PC-9 (cell line): ENCODE results near the gene ZNF516.

Experiments used
- CTCF ChIP-seq: fragments of 200-600 bp; sonication (generic); conservative IDR thresholded peaks from 2 replicates; pipeline ENCODE4 v1.6.1; 2017; ENCODE audit warnings: mixed run types, antibody characterized with exemption, mild to moderate bottlenecking, moderate library complexity
- EZH2 ChIP-seq: fragments of 200-600 bp; sonication (generic); IDR thresholded peaks from 2 replicates; pipeline ENCODE4 v1.8.0; 2017; ENCODE audit warnings: antibody characterized with exemption, low read depth

GRCh38 chr18:76416911-76417310, 78.1 kb downstream of the ZNF516 start:
- no peak for TF ChIP-seq EZH2
- TF ChIP-seq CTCF: no peak
